Loucy (cell line): ENCODE measurements around the gene GOLGA8R.
"Not testable (repeated sequence)": the region's sequence is repeated elsewhere in the genome, so short reads cannot be mapped to it uniquely, and the experiment has no call there.

Experiments used
- CTCF ChIP-seq: fragments of 200-600 bp; sonication (generic); conservative IDR thresholded peaks from 2 replicates; pipeline ENCODE4 v1.5.1; 2014; ENCODE audit warnings: mild to moderate bottlenecking, antibody characterized with exemption, low read length
- EZH2phosphoT487 ChIP-seq: fragments of 200-600 bp; IDR thresholded peaks from 2 replicates; pipeline ENCODE4 v1.6.1; 2018; ENCODE audit warnings: antibody characterized with exemption, mild to moderate bottlenecking, moderate library complexity, borderline replicate concordance

- not testable (repeated sequence) for TF ChIP-seq CTCF, EZH2phosphoT487
These were observed 49.8 kb upstream of the GOLGA8R start for GRCh38 chr15:30463849-30464248.
